Measurements from ENCODE around the gene TARBP2. TPM values are rescaled to one million over a fixed set of nuclear protein-coding genes. Genes with fewer than 3 reads are reported as not detected.

Gene TARBP2
- polyA plus RNA-seq, 2 of the 4 experiments (the other 2 are of a cell fraction): 41.5 to 49.9 TPM

DNA sequence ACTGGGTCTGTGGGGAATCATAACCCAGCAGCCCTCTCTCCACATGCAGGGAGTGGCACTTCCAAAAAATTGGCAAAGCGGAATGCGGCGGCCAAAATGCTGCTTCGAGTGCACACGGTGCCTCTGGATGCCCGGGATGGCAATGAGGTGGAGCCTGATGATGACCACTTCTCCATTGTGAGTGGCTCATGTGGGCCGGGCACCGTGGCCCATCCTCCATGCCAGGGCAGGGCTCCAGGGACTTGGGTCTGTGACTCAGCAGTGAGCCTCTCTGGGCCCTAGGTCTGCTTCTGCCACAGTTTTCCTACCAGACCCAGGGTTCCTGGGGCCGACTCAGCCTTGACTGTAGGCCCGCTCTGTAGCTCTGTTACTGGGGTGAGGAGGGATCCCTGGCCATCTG, 4.0 kb downstream of the TARBP2 start:
- ATAC-seq: no peak
- WGBS (ENCODE audit: missing lambda C conversion rate): 76% methylated on average over 9 of the region's 10 CpGs
- peaks cover 21% of the 10 kb centered on the region for H3K4me1 ChIP-seq
- H3K9me3 ChIP-seq: no peaks in the 10 kb centered on the region
- TF ChIP-seq ESRRA (IDR thresholded peaks at IDR 0.05; ENCODE audit: borderline replicate concordance, low read length) (no peak), RNF2 (IDR thresholded peaks at IDR 0.05; ENCODE audit: borderline replicate concordance, low read depth) (no peak), CBX2 (IDR thresholded peaks at IDR 0.05; ENCODE audit: borderline replicate concordance, low read depth) (no peak), GATA3 (IDR thresholded peaks at IDR 0.05; ENCODE audit: borderline replicate concordance) (no peak), EHF (CRISPR knock-in tag; IDR thresholded peaks at IDR 0.05) (no peak), JUNB (IDR thresholded peaks at IDR 0.05) (no peak), FOSL2 (IDR thresholded peaks at IDR 0.05) (no peak), FOSL2 (CRISPR knock-in tag; IDR thresholded peaks at IDR 0.05) (no peak), POLR2AphosphoS2 (conservative IDR thresholded peaks at IDR 0.05; ENCODE audit: low read length) (no peak), RAD21 (conservative IDR thresholded peaks at IDR 0.05 in 1 of 2, IDR thresholded peaks at IDR 0.05 in 1 of 2) (no peak), CEBPB (IDR thresholded peaks at IDR 0.05) (no peak), SMC3 (IDR thresholded peaks at IDR 0.05) (no peak), HOXB13 (CRISPR knock-in tag; IDR thresholded peaks at IDR 0.05; ENCODE audit: low read depth) (no peak), TFCP2L1 (CRISPR knock-in tag; IDR thresholded peaks at IDR 0.05) (no peak), CHD4 (IDR thresholded peaks at IDR 0.05; ENCODE audit: borderline replicate concordance) (no peak)
- TF ChIP-seq, protein P1, sequence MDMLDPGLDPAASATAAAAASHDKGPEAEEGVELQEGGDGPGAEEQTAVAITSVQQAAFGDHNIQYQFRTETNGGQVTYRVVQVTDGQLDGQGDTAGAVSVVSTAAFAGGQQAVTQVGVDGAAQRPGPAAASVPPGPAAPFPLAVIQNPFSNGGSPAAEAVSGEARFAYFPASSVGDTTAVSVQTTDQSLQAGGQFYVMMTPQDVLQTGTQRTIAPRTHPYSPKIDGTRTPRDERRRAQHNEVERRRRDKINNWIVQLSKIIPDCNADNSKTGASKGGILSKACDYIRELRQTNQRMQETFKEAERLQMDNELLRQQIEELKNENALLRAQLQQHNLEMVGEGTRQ (IDR thresholded peaks at IDR 0.05): no peak
- TF ChIP-seq, protein P2, sequence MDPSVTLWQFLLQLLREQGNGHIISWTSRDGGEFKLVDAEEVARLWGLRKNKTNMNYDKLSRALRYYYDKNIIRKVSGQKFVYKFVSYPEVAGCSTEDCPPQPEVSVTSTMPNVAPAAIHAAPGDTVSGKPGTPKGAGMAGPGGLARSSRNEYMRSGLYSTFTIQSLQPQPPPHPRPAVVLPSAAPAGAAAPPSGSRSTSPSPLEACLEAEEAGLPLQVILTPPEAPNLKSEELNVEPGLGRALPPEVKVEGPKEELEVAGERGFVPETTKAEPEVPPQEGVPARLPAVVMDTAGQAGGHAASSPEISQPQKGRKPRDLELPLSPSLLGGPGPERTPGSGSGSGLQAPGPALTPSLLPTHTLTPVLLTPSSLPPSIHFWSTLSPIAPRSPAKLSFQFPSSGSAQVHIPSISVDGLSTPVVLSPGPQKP (IDR thresholded peaks at IDR 0.05; ENCODE audit: low read depth, low read length): no peak
- no peak overlapping the region for H3K4me2 ChIP-seq
- ChIA-PET CTCF (interaction anchor here (1.0 to 13.1 kb wide), 6 partner anchors 13 to 179 kb away, joined by 3 to 169 read pairs (median 7); partner anchors contain the start of gene AAAS), POLR2A (no interaction called here)
- H3K4me3 ChIP-seq: no peak overlapping the region
- FAIRE-seq: no peak
- DNase-seq (ENCODE audit: low read depth in 1 of 2, low spot score in 1 of 2): no peak
- peak overlapping the region; percentile 29 to 53; a peak in 4 of 6 replicates for H3K27ac ChIP-seq

DNA sequence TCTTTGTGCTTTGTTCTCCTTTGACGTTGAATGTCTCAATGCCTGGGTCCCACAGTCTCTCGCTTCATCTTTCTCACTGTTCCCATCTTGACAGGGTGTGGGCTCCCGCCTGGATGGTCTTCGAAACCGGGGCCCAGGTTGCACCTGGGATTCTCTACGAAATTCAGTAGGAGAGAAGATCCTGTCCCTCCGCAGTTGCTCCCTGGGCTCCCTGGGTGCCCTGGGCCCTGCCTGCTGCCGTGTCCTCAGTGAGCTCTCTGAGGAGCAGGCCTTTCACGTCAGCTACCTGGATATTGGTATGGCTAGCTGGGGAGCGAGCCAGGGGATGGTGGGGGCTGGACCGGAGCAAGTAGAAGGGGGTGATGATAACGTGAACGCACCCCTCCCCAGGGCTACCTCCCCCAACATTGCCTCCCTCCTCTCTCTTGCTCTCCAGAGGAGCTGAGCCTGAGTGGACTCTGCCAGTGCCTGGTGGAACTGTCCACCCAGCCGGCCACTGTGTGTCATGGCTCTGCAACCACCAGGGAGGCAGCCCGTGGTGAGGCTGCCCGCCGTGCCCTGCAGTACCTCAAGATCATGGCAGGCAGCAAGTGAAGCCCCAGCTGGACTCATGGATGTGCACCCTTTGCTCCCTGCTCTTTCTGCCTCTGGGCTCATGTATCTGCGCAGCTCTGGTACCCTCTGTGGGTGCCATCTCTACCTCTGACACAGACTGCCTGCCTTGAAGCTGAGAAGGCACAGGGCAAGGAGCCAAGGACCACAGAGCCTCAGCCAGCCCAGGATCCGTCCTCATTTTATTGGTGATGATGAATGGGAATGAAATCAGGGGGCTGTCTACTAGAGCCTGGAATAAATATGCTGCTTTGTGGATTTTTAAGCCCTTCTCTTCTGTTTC, 4.7 kb downstream of the TARBP2 start:
- H3K4me2 ChIP-seq: no peak overlapping the region
- no peaks in the 10 kb centered on the region for H3K9me3 ChIP-seq
- no peak for FAIRE-seq
- no peak overlapping the region for H3K4me3 ChIP-seq
- H3K4me1 ChIP-seq: peaks cover 21% of the 10 kb centered on the region
- peak overlapping the region; percentile 29 to 53; a peak in 4 of 6 replicates for H3K27ac ChIP-seq
- no peak for ATAC-seq
- ChIA-PET CTCF (interaction anchor here (1.0 to 13.1 kb wide), 5 partner anchors 13 to 179 kb away, joined by 3 to 169 read pairs (median 5); partner anchors contain the start of gene AAAS), POLR2A (interaction anchor here (0.7 kb wide), 1 partner anchor 32 kb away, joined by 3 read pairs; no protein-coding TSS in a partner anchor)
- no peak for DNase-seq (ENCODE audit: low read depth in 1 of 2, low spot score in 1 of 2)
- 87% methylated on average over 17 of the region's 19 CpGs for WGBS (ENCODE audit: missing lambda C conversion rate)
- TF ChIP-seq NPAS2 (CRISPR knock-in tag; IDR thresholded peaks at IDR 0.05; ENCODE audit: borderline replicate concordance) (no peak), ZFP36 (IDR thresholded peaks at IDR 0.05; ENCODE audit: borderline replicate concordance, partially characterized antibody) (no peak), EHF (CRISPR knock-in tag; IDR thresholded peaks at IDR 0.05) (no peak), PBX3 (IDR thresholded peaks at IDR 0.05) (no peak), RCOR1 (IDR thresholded peaks at IDR 0.05; ENCODE audit: low read depth, low read length) (no peak), ZNF302 (CRISPR knock-in tag; IDR thresholded peaks at IDR 0.05) (no peak), MAFK (IDR thresholded peaks at IDR 0.05; ENCODE audit: partially characterized antibody) (no peak), GATA3 (IDR thresholded peaks at IDR 0.05; ENCODE audit: borderline replicate concordance) (no peak), CEBPB (IDR thresholded peaks at IDR 0.05) (no peak), KDM5A (IDR thresholded peaks at IDR 0.05) (no peak), NR3C1 (IDR thresholded peaks at IDR 0.05) (no peak), HOXB5 (CRISPR knock-in tag; IDR thresholded peaks at IDR 0.05) (no peak), BHLHE40 (IDR thresholded peaks at IDR 0.05; ENCODE audit: low read depth, low read length) (no peak)
- TF ChIP-seq, protein P3, sequence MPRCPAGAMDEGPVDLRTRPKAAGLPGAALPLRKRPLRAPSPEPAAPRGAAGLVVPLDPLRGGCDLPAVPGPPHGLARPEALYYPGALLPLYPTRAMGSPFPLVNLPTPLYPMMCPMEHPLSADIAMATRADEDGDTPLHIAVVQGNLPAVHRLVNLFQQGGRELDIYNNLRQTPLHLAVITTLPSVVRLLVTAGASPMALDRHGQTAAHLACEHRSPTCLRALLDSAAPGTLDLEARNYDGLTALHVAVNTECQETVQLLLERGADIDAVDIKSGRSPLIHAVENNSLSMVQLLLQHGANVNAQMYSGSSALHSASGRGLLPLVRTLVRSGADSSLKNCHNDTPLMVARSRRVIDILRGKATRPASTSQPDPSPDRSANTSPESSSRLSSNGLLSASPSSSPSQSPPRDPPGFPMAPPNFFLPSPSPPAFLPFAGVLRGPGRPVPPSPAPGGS (IDR thresholded peaks at IDR 0.05): no peak
- TF ChIP-seq, protein P4, sequence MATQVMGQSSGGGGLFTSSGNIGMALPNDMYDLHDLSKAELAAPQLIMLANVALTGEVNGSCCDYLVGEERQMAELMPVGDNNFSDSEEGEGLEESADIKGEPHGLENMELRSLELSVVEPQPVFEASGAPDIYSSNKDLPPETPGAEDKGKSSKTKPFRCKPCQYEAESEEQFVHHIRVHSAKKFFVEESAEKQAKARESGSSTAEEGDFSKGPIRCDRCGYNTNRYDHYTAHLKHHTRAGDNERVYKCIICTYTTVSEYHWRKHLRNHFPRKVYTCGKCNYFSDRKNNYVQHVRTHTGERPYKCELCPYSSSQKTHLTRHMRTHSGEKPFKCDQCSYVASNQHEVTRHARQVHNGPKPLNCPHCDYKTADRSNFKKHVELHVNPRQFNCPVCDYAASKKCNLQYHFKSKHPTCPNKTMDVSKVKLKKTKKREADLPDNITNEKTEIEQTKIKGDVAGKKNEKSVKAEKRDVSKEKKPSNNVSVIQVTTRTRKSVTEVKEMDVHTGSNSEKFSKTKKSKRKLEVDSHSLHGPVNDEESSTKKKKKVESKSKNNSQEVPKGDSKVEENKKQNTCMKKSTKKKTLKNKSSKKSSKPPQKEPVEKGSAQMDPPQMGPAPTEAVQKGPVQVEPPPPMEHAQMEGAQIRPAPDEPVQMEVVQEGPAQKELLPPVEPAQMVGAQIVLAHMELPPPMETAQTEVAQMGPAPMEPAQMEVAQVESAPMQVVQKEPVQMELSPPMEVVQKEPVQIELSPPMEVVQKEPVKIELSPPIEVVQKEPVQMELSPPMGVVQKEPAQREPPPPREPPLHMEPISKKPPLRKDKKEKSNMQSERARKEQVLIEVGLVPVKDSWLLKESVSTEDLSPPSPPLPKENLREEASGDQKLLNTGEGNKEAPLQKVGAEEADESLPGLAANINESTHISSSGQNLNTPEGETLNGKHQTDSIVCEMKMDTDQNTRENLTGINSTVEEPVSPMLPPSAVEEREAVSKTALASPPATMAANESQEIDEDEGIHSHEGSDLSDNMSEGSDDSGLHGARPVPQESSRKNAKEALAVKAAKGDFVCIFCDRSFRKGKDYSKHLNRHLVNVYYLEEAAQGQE (IDR thresholded peaks at IDR 0.05): no peak

Data from A549 (cell line).